Activated CD8-positive, alpha-beta memory T cell treated with anti-CD3 and anti-CD28 coated beads for 48 hours (primary cell): ENCODE data around the gene WAPL.
"Not testable (repeated sequence)": the region's sequence is repeated elsewhere in the genome, so short reads cannot be mapped to it uniquely, and the experiment has no call there.

Source experiments
- DNase-seq, 3 experiments: peaks; one replicate each; pipeline ENCODE4 v3.0.0-alpha.2; 2020; ENCODE audit warnings: low read depth in 2 of 3, low spot score in 2 of 3

WAPL gene

DNA sequence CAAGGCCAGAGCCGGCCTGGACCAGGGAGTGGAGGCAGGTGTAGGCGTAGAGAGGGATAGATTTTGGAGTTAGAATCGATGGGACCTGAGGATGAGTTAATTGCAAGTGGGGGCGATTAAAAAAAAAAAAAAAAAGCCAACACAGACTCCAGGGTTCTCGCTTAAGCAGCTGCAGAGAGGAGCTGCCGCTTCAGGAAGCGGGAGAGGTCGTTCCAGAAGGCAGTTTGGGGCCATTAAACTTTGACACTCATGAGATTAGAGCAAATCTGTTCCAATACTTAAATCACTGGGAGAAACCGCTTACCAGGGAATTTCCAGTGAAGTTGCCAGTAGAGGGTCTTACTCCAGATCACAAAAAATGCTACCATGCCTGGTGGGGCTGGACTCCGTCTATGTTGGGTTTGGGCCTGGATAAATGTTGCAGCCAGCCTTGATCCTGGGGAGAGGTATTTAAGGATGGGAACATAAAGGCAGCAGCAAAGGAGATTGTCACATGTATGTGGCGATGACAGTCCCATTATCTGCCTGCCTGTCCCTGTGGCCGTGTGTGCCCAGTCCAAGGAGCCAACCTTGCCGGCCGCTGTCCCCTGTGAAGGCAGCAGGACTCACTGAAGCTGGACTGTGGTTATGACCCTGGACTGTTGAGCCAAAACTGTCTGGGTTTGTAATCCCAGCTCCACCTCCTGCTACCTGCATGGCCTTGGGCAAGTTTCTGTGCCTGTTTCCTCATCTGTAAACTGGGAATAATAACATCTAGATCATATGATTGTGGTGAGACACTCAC lies 131.1 kb downstream of the WAPL start:
- no peak for DNase-seq

DNA sequence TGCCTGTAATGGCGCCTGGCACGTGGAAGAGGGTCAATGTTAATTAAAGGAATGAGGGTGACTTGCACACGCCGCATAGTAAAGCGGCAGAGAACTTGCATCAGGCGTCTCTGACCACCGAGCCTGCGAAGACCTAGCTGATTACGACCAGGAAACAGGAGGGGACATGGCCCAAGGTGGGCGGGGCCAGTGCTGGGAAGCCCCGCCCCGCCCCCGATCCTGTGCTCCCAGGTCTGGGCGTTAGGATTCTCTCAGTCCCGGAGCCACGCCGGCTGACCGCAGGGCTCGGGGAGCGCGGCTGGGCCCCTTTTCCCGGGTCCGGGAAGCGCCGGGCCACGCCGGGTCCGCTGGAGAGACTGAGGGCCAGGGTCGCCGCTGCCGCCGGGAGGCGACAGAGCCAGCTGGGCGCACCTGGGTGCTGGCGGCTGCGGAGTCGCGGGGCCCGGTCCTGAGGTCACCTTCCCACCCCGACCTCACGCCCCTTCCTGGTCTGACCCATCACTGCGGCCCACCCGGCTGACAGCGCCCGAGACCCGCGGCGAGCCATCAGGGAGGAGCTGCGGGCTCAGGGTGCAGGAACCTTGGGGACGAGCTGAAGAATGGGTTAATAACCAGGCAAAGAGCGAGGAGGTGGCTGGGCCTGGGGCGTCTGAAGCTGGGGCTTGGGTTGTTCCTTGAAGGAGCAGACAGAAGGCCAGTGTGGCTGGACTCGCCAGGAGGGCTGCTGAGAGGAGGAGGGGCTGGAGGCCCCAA lies 132.0 kb downstream of the WAPL start:
- no peak for DNase-seq

DNA sequence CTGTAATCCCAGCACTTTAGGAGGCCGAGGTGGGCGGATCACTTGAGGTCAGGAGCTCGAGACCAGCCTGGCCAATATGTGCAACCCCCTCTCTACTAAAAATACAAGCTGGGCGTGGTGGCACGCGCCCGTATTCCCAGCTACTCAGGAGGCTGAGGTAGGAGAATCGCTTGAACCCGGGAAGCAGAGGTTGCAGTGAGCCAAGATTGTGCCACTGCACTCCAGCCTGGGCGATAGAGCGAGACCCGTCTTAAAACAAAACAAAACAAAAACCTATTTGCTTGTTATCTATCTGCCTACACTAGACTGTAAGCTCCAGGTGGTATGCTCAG lies 132.5 kb downstream of the WAPL start:
- DNase-seq: not testable (repeated sequence)

DNA sequence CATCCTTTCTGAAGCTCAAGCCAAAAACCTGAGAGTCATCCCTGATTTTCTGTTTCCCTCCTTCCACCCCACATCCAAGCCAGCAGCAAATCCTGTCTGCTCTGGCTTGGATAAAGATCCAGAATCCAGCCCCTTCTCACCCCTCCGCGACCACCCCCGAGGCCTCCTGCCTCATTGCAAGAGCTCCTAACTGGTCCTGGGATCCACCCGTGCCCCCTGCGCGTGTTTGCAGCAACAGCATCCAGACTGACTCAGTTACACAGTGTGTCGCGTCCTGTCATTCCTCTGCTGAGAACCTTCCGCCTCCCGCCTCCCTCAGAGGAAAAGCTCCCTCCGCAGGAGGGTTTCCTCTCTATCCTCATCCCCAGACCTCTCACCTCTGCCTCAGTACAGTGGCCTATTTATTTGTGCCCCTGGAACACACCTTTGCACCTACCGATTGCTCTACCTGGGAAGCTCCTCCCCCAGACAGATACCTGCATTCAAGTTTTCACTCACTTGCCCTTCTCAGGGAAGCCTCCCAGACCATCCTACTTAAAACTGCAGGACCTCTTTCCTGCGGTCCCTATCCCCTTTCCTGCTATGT lies 133.4 kb downstream of the WAPL start:
- no peak for DNase-seq

DNA sequence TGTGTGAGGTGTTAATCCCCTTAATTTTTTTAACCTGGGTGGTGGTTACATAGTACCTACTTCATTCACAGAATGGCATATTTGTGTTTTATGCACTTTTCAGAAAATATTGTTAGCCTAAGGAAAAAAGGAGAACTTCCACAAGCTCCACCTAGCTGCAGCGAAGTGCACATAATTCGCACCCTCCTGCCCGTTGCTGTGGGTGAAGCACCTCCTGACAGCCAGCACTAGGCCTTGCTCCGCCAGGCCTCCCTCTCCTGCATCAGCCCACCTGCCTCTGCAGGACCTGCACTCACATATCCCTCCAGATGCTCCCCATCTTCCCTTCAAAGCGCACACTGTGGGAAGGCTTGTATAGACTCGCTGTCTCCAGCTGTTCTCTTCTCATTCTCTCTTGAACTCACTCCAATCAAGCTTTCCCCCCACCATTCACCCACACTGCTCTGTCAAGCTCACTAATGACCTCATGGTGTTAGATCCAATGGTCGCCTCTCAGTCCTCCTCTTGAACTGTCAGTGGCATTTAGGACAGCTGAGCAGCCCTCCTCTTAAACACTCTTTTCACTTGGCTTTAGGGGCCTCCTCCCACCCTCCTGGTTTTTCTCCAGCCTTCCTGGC lies 134.3 kb downstream of the WAPL start:
- no peak for DNase-seq

- DNase-seq: no peak
These were observed 135.8 kb downstream of the WAPL start for GRCh38 chr10:86385806-86386205.
